B cell (primary cell): ENCODE results near the gene SLC25A24.

ENCODE experiments used
- CTCF ChIP-seq: fragments of 200-600 bp; IDR thresholded peaks from one replicate; pipeline ENCODE4 v1.8.0; 2022; ENCODE audit warnings: antibody characterized with exemption, mild to moderate bottlenecking
- EZH2 ChIP-seq: IDR thresholded peaks from 2 replicates; pipeline ENCODE4 v1.6.1; 2012; ENCODE audit warnings: borderline replicate concordance, low read depth, mild to moderate bottlenecking, moderate library complexity, low read length; ENCODE audit not compliant: insufficient read depth, poor library complexity, severe bottlenecking

DNA sequence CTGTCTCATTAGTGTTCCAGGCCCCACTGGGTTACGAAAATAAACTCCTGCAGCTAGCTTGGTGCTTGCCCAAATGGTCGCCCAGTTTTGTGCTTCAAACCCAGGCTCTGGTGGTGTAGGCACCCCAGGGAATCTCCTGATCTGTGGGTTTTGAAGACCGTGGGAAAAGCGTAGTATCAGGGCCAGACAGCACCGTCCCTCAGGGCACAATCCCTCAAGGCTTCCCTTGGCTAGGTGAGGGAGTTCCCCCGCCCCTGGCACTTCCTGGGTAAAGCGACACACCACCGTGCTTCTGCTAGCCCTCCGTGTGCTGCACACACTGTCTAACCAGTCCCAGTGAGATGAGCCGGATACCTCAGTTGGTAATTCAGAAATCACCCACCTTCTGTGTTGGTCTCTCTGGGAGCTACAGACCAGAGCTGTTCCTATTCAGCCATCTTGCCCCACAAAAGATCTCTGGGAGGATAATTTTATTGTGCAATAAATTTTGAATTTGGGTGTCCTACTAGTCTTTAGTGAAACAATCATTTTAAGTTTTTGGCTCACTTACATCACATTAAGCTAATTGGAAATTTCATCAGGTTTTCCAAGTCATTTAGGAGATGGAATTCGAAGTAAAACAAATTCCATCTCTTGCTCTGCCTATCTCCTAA is 9.4 kb upstream of the SLC25A24 start:
- TF ChIP-seq CTCF = no peak
- no peak for TF ChIP-seq EZH2
